LNCaP clone FGC (cell line): ENCODE results near the gene EXOC6.

Experiments
- DNase-seq: peaks from one replicate; pipeline ENCODE4 v3.0.0-alpha.2; 2011; ENCODE audit warnings: low read depth
- H3K4me3 ChIP-seq: 2 replicates; pipeline ENCODE4 v1.5.1; 2011; ENCODE audit warnings: mild to moderate bottlenecking, low read depth, low read length, control low read depth
- CTCF ChIP-seq: IDR thresholded peaks from 2 replicates; pipeline ENCODE4 v1.5.1; 2012; ENCODE audit warnings: mild to moderate bottlenecking; ENCODE audit not compliant: control insufficient read depth, insufficient read depth; ENCODE audit errors: extremely low read depth

EXOC6 gene

GRCh38 chr10:93083743-93084539 lies 235.6 kb downstream of the EXOC6 start:
- H3K4me3 ChIP-seq, result no peak overlapping the region
- DNase-seq, result no peak
- TF ChIP-seq CTCF, result no peak

- no peak overlapping the region for H3K4me3 ChIP-seq
- no peak for TF ChIP-seq CTCF
- DNase-seq, result no peak
Observed at GRCh38 chr10:93085272-93085859, 237.0 kb downstream of the EXOC6 start.

- DNase-seq, result no peak
- H3K4me3 ChIP-seq, result no peak overlapping the region
- TF ChIP-seq CTCF, result no peak
Observed at GRCh38 chr10:93086289-93086688, 238.0 kb downstream of the EXOC6 start.

GRCh38 chr10:93087846-93088245 lies 239.5 kb downstream of the EXOC6 start:
- no peak for DNase-seq
- TF ChIP-seq CTCF, result no peak
- no peak overlapping the region for H3K4me3 ChIP-seq

- H3K4me3 ChIP-seq, result no peak overlapping the region
- no peak for DNase-seq
- TF ChIP-seq CTCF, result no peak
Observed at GRCh38 chr10:93088466-93088865, 240.1 kb downstream of the EXOC6 start.

- TF ChIP-seq CTCF, result no peak
- no peak for DNase-seq
- no peak overlapping the region for H3K4me3 ChIP-seq
Observed at GRCh38 chr10:93090619-93091018, 242.3 kb downstream of the EXOC6 start.
